ENCODE measurements around the gene CCDC192.

GRCh38 chr5:127863610-127864395, 160.6 kb downstream of the CCDC192 start:
- TF ChIP-seq LEF1 (IDR thresholded peaks at IDR 0.05; ENCODE audit: borderline replicate concordance) (no peak), ZNF384 (IDR thresholded peaks at IDR 0.05) (no peak), SP1 (IDR thresholded peaks at IDR 0.05) (no peak), NFRKB (IDR thresholded peaks at IDR 0.05) (no peak), TARDBP (IDR thresholded peaks at IDR 0.05) (no peak), L3MBTL2 (conservative IDR thresholded peaks at IDR 0.05) (no peak), ELF4 (IDR thresholded peaks at IDR 0.05) (no peak), ARNT (IDR thresholded peaks at IDR 0.05) (no peak), FOXM1 (IDR thresholded peaks at IDR 0.05; ENCODE audit: borderline replicate concordance) (no peak), SUZ12 (IDR thresholded peaks at IDR 0.05) (no peak), BHLHE40 (IDR thresholded peaks at IDR 0.05; ENCODE audit: borderline replicate concordance) (no peak), FOXA1 (IDR thresholded peaks at IDR 0.05) (no peak)

Data from HEK293T (cell line).